PC-9 (cell line): ENCODE measurements around the gene MED27.

ENCODE experiments used
- CTCF ChIP-seq: fragments of 200-600 bp; sonication (generic); conservative IDR thresholded peaks from 2 replicates; pipeline ENCODE4 v1.6.1; 2017; ENCODE audit warnings: mixed run types, antibody characterized with exemption, mild to moderate bottlenecking, moderate library complexity
- EZH2 ChIP-seq: fragments of 200-600 bp; sonication (generic); IDR thresholded peaks from 2 replicates; pipeline ENCODE4 v1.8.0; 2017; ENCODE audit warnings: antibody characterized with exemption, low read depth

DNA sequence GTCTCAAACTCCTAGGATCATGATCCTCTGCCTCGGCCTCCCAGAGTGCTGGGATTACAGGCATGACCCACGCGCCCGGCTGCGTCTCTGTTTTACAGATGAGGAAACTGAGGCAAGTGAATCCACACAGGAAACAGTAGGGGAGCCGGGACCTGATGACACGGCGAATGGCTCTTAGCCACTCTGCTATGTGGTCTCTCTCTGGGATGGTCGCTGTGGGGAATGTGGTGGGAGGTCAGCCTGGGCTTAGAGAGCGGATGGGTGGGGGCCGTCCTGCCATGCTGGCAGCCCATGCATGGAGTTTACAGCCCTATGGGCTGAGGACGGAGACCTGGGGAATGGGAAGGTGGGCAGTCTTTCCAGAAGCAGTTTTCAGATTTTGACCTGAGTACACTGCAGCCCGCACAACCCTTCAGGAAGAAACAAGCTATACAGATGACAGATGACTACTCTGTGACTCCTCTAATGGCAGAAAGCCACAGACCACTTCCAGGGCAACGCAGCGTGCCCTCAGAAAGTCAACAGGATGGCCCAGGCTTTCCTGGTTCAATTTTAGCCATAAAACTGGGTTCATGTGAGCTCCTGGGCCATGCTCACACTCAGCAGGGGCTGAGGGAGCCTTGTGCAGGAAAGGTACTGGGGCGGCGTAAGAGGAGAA lies 203.7 kb downstream of the MED27 start:
- TF ChIP-seq CTCF (no peak), EZH2 (no peak)
